Activated CD4-positive, alpha-beta T cell treated with anti-CD3 and anti-CD28 coated beads for 24 hours (primary cell): ENCODE results near the gene STOML2.

Source experiments
- DNase-seq, 2 donors: peaks; one replicate each; pipeline ENCODE4 v3.0.0-alpha.2; 2020; ENCODE audit warnings: low read depth in 2 of 2

STOML2 gene

DNA sequence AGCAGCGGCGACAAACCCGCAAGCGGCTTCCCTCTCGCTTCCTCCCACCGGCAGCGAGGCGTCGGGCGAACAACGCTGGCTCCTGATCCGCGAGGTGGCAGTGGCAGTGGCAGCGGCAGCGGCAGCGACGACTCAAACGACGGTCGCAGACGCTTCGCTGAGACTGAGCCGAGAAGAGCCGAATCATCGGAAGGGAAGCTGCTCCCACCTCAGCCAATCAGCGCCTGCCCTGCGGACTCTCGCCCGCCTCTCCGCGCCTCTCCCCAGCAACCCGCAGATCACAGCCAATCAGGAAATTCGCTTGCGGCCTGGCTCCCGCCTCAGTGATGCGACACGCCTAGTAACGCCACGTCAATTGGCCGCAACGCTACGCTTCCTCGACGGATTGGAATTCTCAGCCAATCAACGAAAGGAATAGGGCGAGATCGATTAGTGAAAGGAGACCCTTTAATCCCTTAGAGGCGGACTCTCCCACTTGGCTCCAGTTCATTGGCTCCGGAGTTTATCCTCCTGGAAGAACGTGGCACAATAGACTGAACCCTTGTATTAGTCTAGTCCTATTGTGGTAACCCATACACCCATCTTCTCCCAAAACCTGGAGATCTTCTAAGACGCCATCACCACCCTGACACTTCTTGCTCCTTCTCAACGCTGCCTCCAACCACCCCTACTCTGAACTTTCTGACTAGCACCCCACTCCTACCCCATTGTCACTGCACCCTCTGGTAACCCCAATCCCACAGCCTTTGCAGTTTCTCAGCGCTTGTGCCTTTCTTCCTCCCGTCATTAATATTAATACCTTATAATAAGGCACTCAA lies 30.3 kb downstream of the STOML2 start, which contains the start of gene VCP:
Gene VCP, minus strand, starts transcription at position 165 of the 818 bp plus-strand sequence. CDS start 272 bp downstream, outside the sequence.
- peak; percentile 91 to 93 for DNase-seq

DNA sequence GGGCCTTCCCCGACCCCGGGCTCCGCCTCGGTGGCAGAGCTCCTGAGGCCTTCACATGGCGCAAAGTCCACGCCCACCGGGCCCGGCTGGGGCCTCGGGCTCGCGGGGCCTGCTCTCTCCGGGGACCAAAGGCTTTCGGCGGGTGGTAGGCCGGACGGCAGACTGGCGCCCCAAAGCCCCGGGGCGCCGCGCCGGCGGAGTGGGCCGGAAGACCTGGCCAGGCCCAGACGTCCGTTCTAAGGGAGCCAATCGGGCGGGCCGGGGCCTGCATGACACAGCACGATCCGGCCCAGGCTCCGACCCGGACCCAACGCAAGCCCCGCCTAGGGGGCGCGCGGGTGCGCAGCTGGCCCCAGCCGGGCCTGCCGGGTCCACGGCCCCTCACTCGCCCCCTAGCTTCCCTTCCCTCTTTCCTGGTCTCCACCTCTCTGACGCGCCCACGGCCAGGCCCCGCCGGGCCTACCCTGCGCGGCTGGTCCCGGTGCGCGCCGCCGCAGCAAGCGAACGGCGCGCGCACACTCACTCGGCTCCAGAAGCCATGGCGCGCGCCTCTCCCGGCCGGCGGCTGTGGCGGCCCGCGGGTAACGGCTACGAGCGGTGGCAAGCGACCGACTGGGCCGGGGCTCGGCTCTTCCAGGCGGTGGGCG lies 31.0 kb downstream of the STOML2 start:
- DNase-seq = peak; percentile 51 to 58

DNA sequence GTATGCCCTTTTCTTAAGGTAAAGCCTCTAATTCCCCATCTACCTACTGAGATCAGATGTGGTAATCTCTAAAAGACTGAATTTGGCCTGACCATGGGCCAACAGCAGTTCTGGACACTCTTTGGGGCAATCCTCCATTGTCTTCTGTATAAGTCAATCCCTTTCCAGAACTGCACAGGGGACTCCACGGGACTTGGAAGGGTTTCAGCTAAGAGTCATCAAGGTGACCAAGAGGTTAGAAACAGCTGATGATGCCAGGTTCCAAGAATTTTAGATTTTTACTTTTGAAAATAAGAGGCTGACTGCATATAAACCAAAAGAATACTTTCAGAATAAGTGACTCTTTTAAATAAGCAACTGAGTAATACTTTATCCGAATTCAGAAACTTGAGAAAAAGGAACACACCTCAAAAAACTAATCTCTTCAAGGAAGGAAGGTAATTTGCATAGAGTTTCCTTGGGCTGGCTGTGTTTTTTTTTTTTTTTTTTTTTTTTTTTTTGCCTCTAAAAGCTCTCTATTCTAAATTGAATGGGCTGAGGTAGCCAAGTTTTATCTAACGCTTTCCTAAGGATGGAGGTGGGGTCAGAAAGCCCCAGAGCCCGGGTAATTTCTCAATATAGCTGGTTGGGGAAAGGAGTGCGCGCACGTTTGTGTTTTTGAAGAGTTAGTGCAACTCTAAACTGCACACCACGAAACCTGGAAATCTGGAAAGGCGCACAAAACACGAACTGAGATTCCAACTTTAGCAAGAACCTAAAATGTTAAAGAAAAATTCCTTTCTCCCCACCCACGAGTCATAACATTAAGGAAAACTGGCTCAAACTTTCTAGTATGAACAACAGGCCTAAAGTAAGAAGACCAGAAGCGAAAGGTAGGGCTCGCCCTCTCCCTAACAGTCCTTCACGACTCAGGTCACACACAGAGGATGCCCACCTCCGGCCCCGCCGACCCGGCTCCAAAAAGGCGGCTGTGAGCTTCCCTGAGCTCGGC lies 31.8 kb downstream of the STOML2 start:
- no peak for DNase-seq

DNA sequence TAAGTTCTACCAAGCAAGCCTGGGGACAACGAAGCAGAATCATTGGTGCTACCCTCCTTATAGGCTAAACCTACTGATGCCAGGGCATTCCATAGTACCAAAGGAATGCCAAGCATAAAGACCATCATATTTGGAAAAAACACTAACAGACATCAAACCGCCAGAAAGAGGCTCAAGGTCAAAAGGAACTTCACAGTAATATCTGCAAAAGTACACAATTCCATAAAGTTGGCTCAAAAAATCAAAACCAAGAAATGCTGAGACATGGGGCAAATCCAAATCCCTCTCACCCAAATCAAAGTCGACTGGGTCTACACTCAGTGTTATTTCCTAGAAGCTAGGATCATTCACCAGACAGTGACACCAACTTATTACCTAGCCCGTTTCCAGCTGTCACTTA lies 33.9 kb downstream of the STOML2 start:
- DNase-seq = no peak

DNA sequence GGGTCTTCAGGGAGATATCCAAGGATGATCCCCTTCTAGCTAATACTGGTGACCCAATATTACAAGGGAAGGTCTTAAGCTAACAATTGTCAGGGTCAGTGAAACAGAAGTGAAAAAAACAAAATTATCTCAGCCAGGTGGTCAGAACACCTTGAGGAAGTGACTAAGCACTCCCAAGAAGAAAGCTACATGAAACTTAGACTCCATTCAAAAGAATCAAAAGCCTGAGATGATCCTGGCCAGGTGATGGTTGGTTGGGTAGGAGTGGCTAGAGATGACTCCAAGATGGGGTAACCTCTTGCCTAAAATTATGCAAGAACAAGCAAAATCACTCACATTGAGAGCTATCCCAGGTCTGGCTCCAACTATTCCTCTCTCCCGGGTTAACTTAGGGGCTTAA lies 35.9 kb downstream of the STOML2 start:
- DNase-seq = no peak

DNA sequence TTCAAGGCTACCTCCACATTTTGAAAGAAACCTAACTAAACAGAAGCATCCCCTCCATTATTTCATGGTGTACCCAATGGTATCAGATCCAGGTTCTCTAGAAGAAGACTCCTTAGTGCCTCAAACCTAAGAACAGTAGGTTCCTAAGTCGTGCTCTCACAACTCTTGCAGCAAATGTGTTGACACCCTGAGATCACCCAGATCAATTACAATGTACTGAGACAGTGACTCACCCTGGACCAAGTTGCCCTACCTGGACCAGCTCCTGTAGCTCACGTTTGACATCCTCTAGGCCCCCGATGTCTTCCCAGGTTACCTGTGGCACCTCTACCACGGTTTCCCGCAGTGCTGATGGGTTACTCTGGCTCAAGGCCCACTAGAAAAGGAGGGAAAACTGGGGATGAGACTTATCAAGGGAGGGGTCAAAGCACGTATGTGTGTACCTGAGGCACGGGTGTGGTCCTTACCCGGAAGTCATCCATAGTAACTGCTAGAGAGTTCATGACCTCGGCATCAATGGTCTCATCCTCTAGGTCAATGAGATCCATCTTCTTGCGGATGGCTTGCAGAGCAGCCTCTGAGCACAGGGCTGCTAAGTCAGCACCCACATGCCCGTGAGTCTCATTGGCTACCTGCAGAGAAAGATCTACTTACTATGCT lies 42.3 kb downstream of the STOML2 start:
- no peak for DNase-seq

DNA sequence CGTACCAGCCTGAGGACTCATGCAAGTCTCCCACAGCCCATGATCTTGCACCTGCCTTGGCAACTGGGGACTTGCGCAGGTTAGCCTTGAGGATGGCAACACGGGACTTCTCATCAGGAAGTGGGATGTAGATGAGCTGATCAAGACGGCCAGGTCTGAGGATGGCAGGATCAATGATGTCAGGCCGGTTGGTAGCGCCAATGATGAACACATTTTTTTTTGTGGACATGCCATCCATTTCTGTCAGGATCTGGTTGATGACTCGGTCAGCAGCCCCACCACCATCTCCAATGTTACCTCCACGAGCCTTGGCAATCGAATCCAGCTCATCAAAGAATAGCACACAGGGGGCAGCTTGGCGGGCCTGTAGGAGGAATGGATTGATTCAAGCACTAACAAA lies 43.5 kb downstream of the STOML2 start:
- DNase-seq = no peak

DNA sequence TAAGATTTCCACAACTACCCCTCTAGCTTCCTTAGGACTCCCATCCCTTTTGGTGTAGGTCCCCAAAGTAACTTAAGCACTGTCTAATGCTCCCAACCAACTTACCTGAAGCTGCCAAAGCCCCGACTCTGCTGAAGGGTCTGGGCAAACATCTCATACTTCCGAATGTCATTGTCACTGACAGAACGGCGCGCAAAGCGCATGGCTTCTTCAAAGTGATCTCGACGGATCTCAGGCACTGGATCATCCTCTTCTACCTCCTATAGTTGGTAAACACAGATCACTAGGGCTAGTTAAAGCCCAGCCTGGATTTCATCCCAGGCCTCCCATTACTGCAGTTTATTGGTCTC lies 45.7 kb downstream of the STOML2 start:
- DNase-seq = no peak

DNA sequence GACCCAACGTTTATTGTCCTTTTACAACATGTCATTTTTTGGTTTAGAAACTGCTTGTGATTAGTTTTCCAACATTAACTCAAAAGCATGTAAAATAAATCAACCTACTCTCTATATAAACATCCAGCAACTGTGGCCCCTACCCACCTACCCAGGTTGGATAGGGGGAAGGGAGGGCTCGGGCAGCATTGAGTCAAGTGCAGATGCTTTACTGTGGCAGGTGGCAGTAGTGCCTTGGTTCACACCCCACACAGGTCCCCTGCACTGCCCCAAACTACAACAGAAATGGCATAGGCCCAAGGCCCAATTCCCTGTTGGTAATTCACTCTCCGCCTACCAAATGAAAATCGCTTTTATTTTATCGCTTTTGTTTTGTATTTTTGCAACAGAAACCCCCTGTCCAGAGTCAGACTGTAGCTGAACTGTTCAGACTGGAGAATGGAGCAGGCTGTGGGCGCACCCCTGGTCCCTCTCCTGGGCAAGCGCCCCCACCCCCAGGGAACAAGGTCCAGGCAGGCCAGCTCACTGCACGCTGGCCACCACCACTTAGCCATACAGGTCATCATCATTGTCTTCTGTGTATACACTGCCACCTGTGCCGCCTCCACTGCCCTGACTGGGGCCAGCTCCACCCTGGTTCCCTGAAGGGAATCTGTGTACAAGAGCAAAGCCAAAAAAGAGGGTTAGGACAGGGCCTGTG lies 46.2 kb downstream of the STOML2 start:
- no peak for DNase-seq

DNA sequence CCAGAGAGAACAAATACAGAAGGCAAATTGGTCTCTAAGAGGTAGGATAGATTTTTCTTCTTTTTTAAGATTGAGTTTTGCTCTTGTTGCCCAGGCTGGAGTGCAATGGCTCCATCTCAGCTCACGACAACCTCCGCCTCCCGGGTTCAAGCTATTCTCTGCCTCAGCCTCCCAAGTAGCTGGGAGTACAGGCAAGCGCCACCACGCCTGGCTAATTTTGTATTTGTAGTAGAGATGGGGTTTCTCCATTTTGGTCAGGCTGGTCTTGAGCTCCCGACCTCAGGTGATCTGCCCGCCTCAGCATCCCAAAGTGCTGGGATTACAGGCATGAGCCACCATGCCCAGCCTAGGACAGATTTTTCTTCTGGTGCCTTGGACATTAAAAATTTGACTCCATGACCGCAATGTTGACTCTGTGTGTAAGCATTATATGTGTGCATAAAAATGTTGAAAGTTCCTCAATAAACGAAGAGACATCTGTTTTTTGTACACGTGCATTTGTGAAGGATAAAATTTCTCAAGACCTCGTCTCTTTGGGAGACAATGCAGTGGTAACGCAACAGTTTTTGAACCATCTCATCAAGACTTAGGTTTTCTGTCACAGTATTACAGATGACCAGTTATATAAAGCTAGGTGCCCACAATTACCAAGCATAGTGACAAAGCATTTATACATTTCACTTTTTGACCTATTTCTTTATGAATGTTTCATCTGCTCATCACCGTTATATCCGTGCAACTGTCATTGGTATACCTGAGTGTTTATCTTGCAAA lies 47.9 kb downstream of the STOML2 start:
- no peak for DNase-seq

DNA sequence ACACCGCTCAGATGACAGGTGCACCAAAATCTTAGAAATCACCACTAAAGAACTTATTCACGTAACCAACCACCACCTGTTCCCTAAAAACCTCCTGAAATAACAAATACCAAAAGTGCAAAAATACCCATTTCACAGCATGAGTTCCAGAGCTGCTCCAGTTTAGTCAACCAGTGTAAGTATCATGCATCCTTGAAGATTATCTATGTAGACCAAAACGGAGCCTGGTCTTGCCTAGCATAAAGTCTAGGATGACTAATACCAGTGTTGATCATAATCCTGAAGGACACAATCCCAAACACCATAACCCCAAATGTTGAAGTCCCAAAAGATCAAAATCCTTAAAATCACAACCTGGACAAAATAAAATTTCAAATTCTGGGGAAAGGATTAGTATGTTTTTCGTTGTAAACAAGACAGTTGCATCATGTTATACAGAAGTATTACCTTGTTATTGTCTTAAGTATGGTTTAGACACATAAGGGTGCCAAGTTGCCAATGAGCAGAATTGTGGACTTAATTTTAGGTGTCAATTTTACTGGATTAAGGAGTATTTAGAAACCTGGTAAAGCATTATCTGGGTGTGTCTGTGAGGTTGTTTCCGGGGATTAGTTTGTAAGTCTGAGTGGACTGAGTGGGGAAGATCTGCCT lies 48.6 kb downstream of the STOML2 start:
- no peak for DNase-seq

DNA sequence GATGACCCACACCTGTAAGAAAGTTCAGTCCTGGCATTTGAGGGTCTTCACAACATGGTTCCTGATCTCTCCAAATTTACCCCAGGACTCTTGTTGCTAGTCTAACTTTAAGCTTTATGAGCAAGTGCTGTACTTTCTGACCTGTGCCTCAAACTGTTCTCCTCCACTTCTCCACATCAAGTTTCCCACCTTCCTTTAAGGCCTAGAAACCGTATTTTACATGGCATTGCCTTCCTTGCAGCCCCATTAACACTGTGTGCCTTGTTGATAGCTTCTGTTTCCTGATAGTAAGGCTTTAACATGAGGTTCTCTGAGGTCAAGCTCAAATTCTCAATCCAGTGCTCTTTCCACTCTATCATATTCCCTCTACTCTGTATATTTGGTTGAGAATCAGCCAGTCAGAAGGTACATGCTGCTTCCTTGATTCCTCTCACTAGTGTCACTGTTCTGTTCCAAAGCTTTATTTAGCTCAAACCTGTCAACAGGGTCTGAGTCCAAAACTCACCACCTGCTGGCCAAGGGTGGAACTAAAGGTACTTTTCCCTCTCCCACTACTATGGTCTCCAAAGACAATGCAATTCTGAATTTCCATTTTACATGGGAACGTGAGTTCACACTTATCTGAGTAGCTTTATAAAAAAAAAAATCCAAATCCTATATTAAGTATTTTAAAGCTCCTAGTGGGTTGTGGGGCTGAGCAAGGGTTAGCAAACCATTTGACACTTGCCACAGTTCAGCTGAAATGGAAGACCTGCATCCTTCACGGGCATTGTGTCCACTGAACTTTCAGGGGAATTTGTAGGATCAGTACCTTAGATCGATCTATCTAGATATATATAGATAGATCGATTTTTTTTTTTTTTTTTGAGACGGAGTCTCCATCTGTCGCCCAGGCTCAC lies 51.6 kb downstream of the STOML2 start:
- DNase-seq = peak; percentile 28 to 37
